MM.1S (cell line): ENCODE results near the gene WNK2.
"Not testable (repeated sequence)": the region's sequence is repeated elsewhere in the genome, so short reads cannot be mapped to it uniquely, and the experiment has no call there.

Source experiments
- DNase-seq: peaks from one replicate; pipeline ENCODE4 v3.0.0-alpha.2; 2015
- H2AFZ ChIP-seq: fragments of 300-600 bp; sonication (generic); 2 replicates; pipeline ENCODE4 v1.6.0; 2016; ENCODE audit warnings: antibody characterized with exemption, low read length
- H3F3A ChIP-seq: fragments of 300-600 bp; sonication (generic); 2 replicates; pipeline ENCODE4 v1.6.1; 2016; ENCODE audit warnings: mild to moderate bottlenecking, antibody characterized with exemption, low read length, moderate library complexity, mixed read lengths; ENCODE audit not compliant: insufficient read depth
- H3K27ac ChIP-seq: fragments of 300-600 bp; sonication (generic); 2 replicates; pipeline ENCODE4 v1.5.1; 2016; ENCODE audit warnings: mild to moderate bottlenecking, low read length
- H3K27me3 ChIP-seq: fragments of 300-600 bp; sonication (generic); replicated peaks from 2 replicates; pipeline ENCODE4 v1.6.0; 2016; ENCODE audit warnings: low read length; ENCODE audit not compliant: insufficient read depth
- H3K36me3 ChIP-seq: fragments of 300-600 bp; sonication (generic); replicated peaks from 2 replicates; pipeline ENCODE4 v1.6.1; 2016; ENCODE audit warnings: mild to moderate bottlenecking, low read length, mixed read lengths; ENCODE audit not compliant: insufficient read depth
- H3K4me1 ChIP-seq: fragments of 300-600 bp; sonication (generic); 2 replicates; pipeline ENCODE4 v1.6.1; 2016; ENCODE audit warnings: low read length, mixed read lengths
- H3K4me2 ChIP-seq: fragments of 300-600 bp; sonication (generic); 2 replicates; pipeline ENCODE4 v1.6.0; 2016; ENCODE audit warnings: low read depth, low read length
- H3K4me3 ChIP-seq: fragments of 300-600 bp; sonication (generic); 2 replicates; pipeline ENCODE4 v1.5.1; 2016; ENCODE audit warnings: low read length, mixed read lengths
- H3K79me2 ChIP-seq: fragments of 300-600 bp; sonication (generic); 2 replicates; pipeline ENCODE4 v1.6.1; 2016; ENCODE audit warnings: mixed run types, low read length, mixed read lengths
- H3K9ac ChIP-seq: fragments of 300-600 bp; sonication (generic); 2 replicates; pipeline ENCODE4 v1.6.1; 2016; ENCODE audit warnings: low read length, mixed read lengths
- H3K9me2 ChIP-seq: fragments of 300-600 bp; sonication (generic); replicated peaks from 2 replicates; pipeline ENCODE4 v1.6.1; 2016; ENCODE audit warnings: mild to moderate bottlenecking, low read length, mixed read lengths; ENCODE audit not compliant: insufficient read depth
- H3K9me3 ChIP-seq: fragments of 300-600 bp; sonication (generic); replicated peaks from 2 replicates; pipeline ENCODE4 v1.6.1; 2016; ENCODE audit warnings: mild to moderate bottlenecking, low read length, mixed read lengths; ENCODE audit not compliant: insufficient read depth
- H4K20me1 ChIP-seq: fragments of 300-600 bp; sonication (generic); 2 replicates; pipeline ENCODE4 v1.6.1; 2016; ENCODE audit warnings: mild to moderate bottlenecking, low read length, moderate library complexity, mixed read lengths; ENCODE audit not compliant: insufficient read depth
- CTCF ChIP-seq: fragments of 300-600 bp; sonication (generic); IDR thresholded peaks from 2 replicates; pipeline ENCODE4 v1.5.1; 2016; ENCODE audit warnings: antibody characterized with exemption, low read length, mixed read lengths
- EZH2 ChIP-seq: fragments of 300-600 bp; sonication (generic); optimal IDR thresholded peaks from 2 replicates; pipeline ENCODE3; 2017; ENCODE audit warnings: low read depth, mild to moderate bottlenecking, antibody characterized with exemption, low read length, mixed read lengths
- EZH2phosphoT487 ChIP-seq: fragments of 300-600 bp; sonication (generic); IDR thresholded peaks from 2 replicates; pipeline ENCODE4 v1.6.1; 2018; ENCODE audit warnings: antibody characterized with exemption, low read length

Gene WNK2

GRCh38 chr9:93354451-93354850, 170.5 kb downstream of the WNK2 start:
- H3K27ac ChIP-seq: no peak overlapping the region
- no peaks in the 10 kb centered on the region for H3K9me3 ChIP-seq
- H3K79me2 ChIP-seq: no peaks in the 10 kb centered on the region
- H2AFZ ChIP-seq: no peak overlapping the region
- H4K20me1 ChIP-seq: no peaks in the 10 kb centered on the region
- no peak for DNase-seq
- no peak overlapping the region for H3K4me3 ChIP-seq
- H3K4me1 ChIP-seq: 0 out of 2 replicates have a peak, but pooled peaks cover 4% of the 10 kb centered on the region
- no peaks in the 10 kb centered on the region for H3F3A ChIP-seq
- no peaks in the 10 kb centered on the region for H3K36me3 ChIP-seq
- no peaks in the 10 kb centered on the region for H3K27me3 ChIP-seq
- TF ChIP-seq EZH2 (no peak), EZH2phosphoT487 (no peak), CTCF (no peak)
- no peak overlapping the region for H3K9ac ChIP-seq
- H3K4me2 ChIP-seq: no peak overlapping the region
- H3K9me2 ChIP-seq: no peaks in the 10 kb centered on the region

GRCh38 chr9:93355827-93356226, 171.9 kb downstream of the WNK2 start:
- Histone ChIP-seq H3K27me3 (no peaks in the 10 kb centered on the region), H3F3A (no peaks in the 10 kb centered on the region), H3K79me2 (no peaks in the 10 kb centered on the region), H3K9ac (no peak overlapping the region), H3K4me3 (no peak overlapping the region), H2AFZ (no peak overlapping the region), H3K4me2 (no peak overlapping the region), H3K9me2 (no peaks in the 10 kb centered on the region), H3K4me1 (0 out of 2 replicates have a peak, but pooled peaks cover 4% of the 10 kb centered on the region), H3K27ac (no peak overlapping the region), H3K9me3 (no peaks in the 10 kb centered on the region), H4K20me1 (no peaks in the 10 kb centered on the region), H3K36me3 (no peaks in the 10 kb centered on the region)
- no peak for DNase-seq
- TF ChIP-seq EZH2 (no peak), EZH2phosphoT487 (no peak), CTCF (no peak)

- H3K4me3 ChIP-seq: no peak overlapping the region
- no peak for TF ChIP-seq EZH2
- TF ChIP-seq EZH2phosphoT487: no peak
- no peak for TF ChIP-seq CTCF
- no peaks in the 10 kb centered on the region for H3K9me2 ChIP-seq
- H3K27ac ChIP-seq: no peak overlapping the region; the same call in 1 of the 2 replicates
- peak overlapping the region; percentile 36 for H3K4me2 ChIP-seq
- peak; percentile 42 for DNase-seq
- no peaks in the 10 kb centered on the region for H3K79me2 ChIP-seq
- H3K36me3 ChIP-seq: no peaks in the 10 kb centered on the region
- H3K27me3 ChIP-seq: no peaks in the 10 kb centered on the region
- no peaks in the 10 kb centered on the region for H4K20me1 ChIP-seq
- no peaks in the 10 kb centered on the region for H3F3A ChIP-seq
- peak overlapping the region; percentile 51 for H2AFZ ChIP-seq
- H3K9ac ChIP-seq: no peak overlapping the region
- H3K9me3 ChIP-seq: no peaks in the 10 kb centered on the region
- 0 out of 2 replicates have a peak, but pooled peaks cover 4% of the 10 kb centered on the region for H3K4me1 ChIP-seq
Observed at GRCh38 chr9:93357649-93358048, 173.7 kb downstream of the WNK2 start.

- not testable (repeated sequence) for H3K4me1 ChIP-seq, DNase-seq, H3K9me3 ChIP-seq, H3K36me3 ChIP-seq, H3K4me2 ChIP-seq, H3K27ac ChIP-seq, H3K79me2 ChIP-seq, H3K27me3 ChIP-seq, H3F3A ChIP-seq, H3K9ac ChIP-seq, H3K9me2 ChIP-seq, H2AFZ ChIP-seq, H3K4me3 ChIP-seq, H4K20me1 ChIP-seq
Observed at GRCh38 chr9:93359907-93360306, 176.0 kb downstream of the WNK2 start.
